ENCODE data around the gene IFIT2.

Gene IFIT2

GRCh38 chr10:89256962-89257361, 44.9 kb upstream of the IFIT2 start:
- TF ChIP-seq FOXP2 (optimal IDR thresholded peaks at IDR 0.05; ENCODE audit: borderline replicate concordance, extremely low read depth, extremely low read length, insufficient read depth): no peak
- TF ChIP-seq TAF1 (IDR thresholded peaks at IDR 0.05; ENCODE audit: borderline replicate concordance, insufficient read depth, low read length): no peak
- no peak for TF ChIP-seq REST (IDR thresholded peaks at IDR 0.05; ENCODE audit: insufficient read depth in 1 of 2, low read depth in 2 of 2, low read length in 2 of 2)
- no peak for TF ChIP-seq POLR2AphosphoS5 (IDR thresholded peaks at IDR 0.05; ENCODE audit: low read depth, low read length)
- TF ChIP-seq SIN3A (IDR thresholded peaks at IDR 0.05; ENCODE audit: borderline replicate concordance, insufficient read depth, low read length): no peak

- TF ChIP-seq FOXP2 (optimal IDR thresholded peaks at IDR 0.05; ENCODE audit: borderline replicate concordance, extremely low read depth, extremely low read length, insufficient read depth): no peak
- no peak for TF ChIP-seq SIN3A (IDR thresholded peaks at IDR 0.05; ENCODE audit: borderline replicate concordance, insufficient read depth, low read length)
- no peak for TF ChIP-seq REST (IDR thresholded peaks at IDR 0.05; ENCODE audit: insufficient read depth in 1 of 2, low read depth in 2 of 2, low read length in 2 of 2)
- TF ChIP-seq TAF1 (IDR thresholded peaks at IDR 0.05; ENCODE audit: borderline replicate concordance, insufficient read depth, low read length): no peak
- TF ChIP-seq POLR2AphosphoS5 (IDR thresholded peaks at IDR 0.05; ENCODE audit: low read depth, low read length): no peak
Observed at GRCh38 chr10:89257581-89257980, 44.3 kb upstream of the IFIT2 start.

GRCh38 chr10:89258881-89259280, 43.0 kb upstream of the IFIT2 start:
- TF ChIP-seq FOXP2 (optimal IDR thresholded peaks at IDR 0.05; ENCODE audit: borderline replicate concordance, extremely low read depth, extremely low read length, insufficient read depth): no peak
- no peak for TF ChIP-seq SIN3A (IDR thresholded peaks at IDR 0.05; ENCODE audit: borderline replicate concordance, insufficient read depth, low read length)
- TF ChIP-seq REST (IDR thresholded peaks at IDR 0.05; ENCODE audit: insufficient read depth in 1 of 2, low read depth in 2 of 2, low read length in 2 of 2): no peak
- no peak for TF ChIP-seq POLR2AphosphoS5 (IDR thresholded peaks at IDR 0.05; ENCODE audit: low read depth, low read length)
- TF ChIP-seq TAF1 (IDR thresholded peaks at IDR 0.05; ENCODE audit: borderline replicate concordance, insufficient read depth, low read length): no peak

GRCh38 chr10:89262086-89263051, 39.5 kb upstream of the IFIT2 start:
- TF ChIP-seq REST (IDR thresholded peaks at IDR 0.05; ENCODE audit: insufficient read depth in 1 of 2, low read depth in 2 of 2, low read length in 2 of 2): no peak
- no peak for TF ChIP-seq POLR2AphosphoS5 (IDR thresholded peaks at IDR 0.05; ENCODE audit: low read depth, low read length)
- TF ChIP-seq FOXP2 (optimal IDR thresholded peaks at IDR 0.05; ENCODE audit: borderline replicate concordance, extremely low read depth, extremely low read length, insufficient read depth): no peak
- TF ChIP-seq TAF1 (IDR thresholded peaks at IDR 0.05; ENCODE audit: borderline replicate concordance, insufficient read depth, low read length): no peak
- no peak for TF ChIP-seq SIN3A (IDR thresholded peaks at IDR 0.05; ENCODE audit: borderline replicate concordance, insufficient read depth, low read length)

Data from PFSK-1 (cell line).